ENCODE results near the gene LOX. TPM values are rescaled to one million over a fixed set of nuclear protein-coding genes. Genes with fewer than 3 reads are reported as not detected.

The LOX gene
- total and polyA plus RNA-seq, 4 donors: 3.7 to 45.2 (median 17.1) TPM

- ATAC-seq (ENCODE audit: insufficient read depth, low FRiP score) (no peak), DNase-seq (no peak)
- Histone ChIP-seq H3K4me3 (no peak overlapping the region), H3K9me3 (ENCODE audit: control insufficient read depth in 4 of 4, insufficient read depth in 3 of 4, low read length in 3 of 4) (no peaks in the 10 kb centered on the region), H3K9ac (ENCODE audit: insufficient read depth in 1 of 2, low read length in 2 of 2) (no peak overlapping the region), H3K27me3 (ENCODE audit: control insufficient read depth in 3 of 3, insufficient read depth in 3 of 3, low read length in 2 of 3) (no peaks in the 10 kb centered on the region), H3K36me3 (ENCODE audit: control insufficient read depth in 4 of 4, insufficient read depth in 4 of 4, low read length in 4 of 4) (peaks cover 4 to 7% (median 5%) of the 10 kb centered on the region in 4 donors), H3K27ac (ENCODE audit: low read depth in 1 of 2, low read length in 1 of 2) (no peak overlapping the region), H3K4me1 (ENCODE audit: control insufficient read depth in 5 of 5, insufficient read depth in 5 of 5, low read length in 5 of 5) (no peaks in the 10 kb centered on the region)
- 91 to 97% methylated on average over 2 of the region's 2 CpGs for WGBS, 2 donors
- TF ChIP-seq, protein P1, sequence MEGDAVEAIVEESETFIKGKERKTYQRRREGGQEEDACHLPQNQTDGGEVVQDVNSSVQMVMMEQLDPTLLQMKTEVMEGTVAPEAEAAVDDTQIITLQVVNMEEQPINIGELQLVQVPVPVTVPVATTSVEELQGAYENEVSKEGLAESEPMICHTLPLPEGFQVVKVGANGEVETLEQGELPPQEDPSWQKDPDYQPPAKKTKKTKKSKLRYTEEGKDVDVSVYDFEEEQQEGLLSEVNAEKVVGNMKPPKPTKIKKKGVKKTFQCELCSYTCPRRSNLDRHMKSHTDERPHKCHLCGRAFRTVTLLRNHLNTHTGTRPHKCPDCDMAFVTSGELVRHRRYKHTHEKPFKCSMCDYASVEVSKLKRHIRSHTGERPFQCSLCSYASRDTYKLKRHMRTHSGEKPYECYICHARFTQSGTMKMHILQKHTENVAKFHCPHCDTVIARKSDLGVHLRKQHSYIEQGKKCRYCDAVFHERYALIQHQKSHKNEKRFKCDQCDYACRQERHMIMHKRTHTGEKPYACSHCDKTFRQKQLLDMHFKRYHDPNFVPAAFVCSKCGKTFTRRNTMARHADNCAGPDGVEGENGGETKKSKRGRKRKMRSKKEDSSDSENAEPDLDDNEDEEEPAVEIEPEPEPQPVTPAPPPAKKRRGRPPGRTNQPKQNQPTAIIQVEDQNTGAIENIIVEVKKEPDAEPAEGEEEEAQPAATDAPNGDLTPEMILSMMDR (IDR thresholded peaks at IDR 0.05; ENCODE audit: control extremely low read depth, extremely low read depth): no peak
Observed at GRCh38 chr5:122031836-122032235, 46.2 kb downstream of the LOX start.

- peaks cover 4 to 7% (median 5%) of the 10 kb centered on the region in 4 donors for H3K36me3 ChIP-seq (ENCODE audit: control insufficient read depth in 4 of 4, insufficient read depth in 4 of 4, low read length in 4 of 4)
- H3K4me1 ChIP-seq (ENCODE audit: control insufficient read depth in 5 of 5, insufficient read depth in 5 of 5, low read length in 5 of 5): no peaks in the 10 kb centered on the region
- DNase-seq: no peak
- H3K9me3 ChIP-seq (ENCODE audit: control insufficient read depth in 4 of 4, insufficient read depth in 3 of 4, low read length in 3 of 4): no peaks in the 10 kb centered on the region
- ATAC-seq (ENCODE audit: insufficient read depth, low FRiP score): no peak
- H3K9ac ChIP-seq (ENCODE audit: insufficient read depth in 1 of 2, low read length in 2 of 2): no peak overlapping the region
- no peaks in the 10 kb centered on the region for H3K27me3 ChIP-seq (ENCODE audit: control insufficient read depth in 3 of 3, insufficient read depth in 3 of 3, low read length in 2 of 3)
- no peak overlapping the region for H3K27ac ChIP-seq (ENCODE audit: low read depth in 1 of 2, low read length in 1 of 2)
- TF ChIP-seq, protein P1 (IDR thresholded peaks at IDR 0.05; ENCODE audit: control extremely low read depth, extremely low read depth): no peak
- no peak overlapping the region for H3K4me3 ChIP-seq
Observed at GRCh38 chr5:122030251-122030650, 47.8 kb downstream of the LOX start.

DNA sequence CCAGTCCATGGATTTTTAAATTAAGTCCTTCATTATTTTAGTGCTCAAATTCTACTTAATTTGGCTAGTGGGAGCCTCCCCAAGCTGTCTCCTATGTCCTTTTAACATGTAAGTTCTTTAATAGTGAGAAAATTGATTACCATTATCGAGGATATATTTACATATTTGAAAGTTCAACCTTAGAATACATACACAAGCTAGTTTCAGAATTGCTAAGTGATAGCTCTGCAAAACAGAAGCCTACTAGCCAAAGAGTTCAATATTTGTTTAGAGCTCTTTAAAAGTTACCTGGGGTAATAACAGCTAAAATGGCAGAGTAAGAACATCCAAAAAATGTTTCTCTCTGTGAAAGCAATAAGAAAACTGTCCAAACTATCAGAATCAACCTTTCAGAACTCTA, 48.2 kb downstream of the LOX start:
- DNase-seq: no peak
- TF ChIP-seq, protein P1 (IDR thresholded peaks at IDR 0.05; ENCODE audit: control extremely low read depth, extremely low read depth): no peak
- Histone ChIP-seq H3K36me3 (ENCODE audit: control insufficient read depth in 4 of 4, insufficient read depth in 4 of 4, low read length in 4 of 4) (peaks cover 4 to 7% (median 5%) of the 10 kb centered on the region in 4 donors), H3K27ac (ENCODE audit: low read depth in 1 of 2, low read length in 1 of 2) (no peak overlapping the region), H3K4me3 (no peak overlapping the region), H3K9ac (ENCODE audit: insufficient read depth in 1 of 2, low read length in 2 of 2) (no peak overlapping the region), H3K9me3 (ENCODE audit: control insufficient read depth in 4 of 4, insufficient read depth in 3 of 4, low read length in 3 of 4) (no peaks in the 10 kb centered on the region), H3K4me1 (ENCODE audit: control insufficient read depth in 5 of 5, insufficient read depth in 5 of 5, low read length in 5 of 5) (no peaks in the 10 kb centered on the region), H3K27me3 (ENCODE audit: control insufficient read depth in 3 of 3, insufficient read depth in 3 of 3, low read length in 2 of 3) (no peaks in the 10 kb centered on the region)
- 90 to 92% methylated on average over 1 of the region's 1 CpG for WGBS, 2 donors
- no peak for ATAC-seq (ENCODE audit: insufficient read depth, low FRiP score)

DNA sequence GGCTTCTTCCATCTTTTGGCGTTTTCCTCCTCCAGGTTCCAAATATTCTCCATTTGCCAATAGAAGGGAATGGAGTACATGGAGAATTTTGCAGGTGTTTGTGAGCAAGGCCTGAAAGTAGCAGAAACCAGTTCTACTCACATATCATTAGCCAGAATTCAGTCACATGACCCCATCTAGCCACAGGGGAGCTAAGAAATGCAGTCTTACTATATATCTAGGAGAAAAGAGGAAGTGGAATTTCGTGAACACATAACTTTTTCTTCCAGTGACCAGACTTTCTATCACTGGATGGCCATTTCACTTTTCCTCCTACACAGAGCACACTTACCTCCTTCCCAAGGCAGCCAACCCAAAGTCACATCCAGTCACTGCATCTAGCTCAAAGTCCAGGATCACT, 55.1 kb downstream of the LOX start:
- no peaks in the 10 kb centered on the region for H3K27me3 ChIP-seq (ENCODE audit: control insufficient read depth in 3 of 3, insufficient read depth in 3 of 3, low read length in 2 of 3)
- TF ChIP-seq, protein P1 (IDR thresholded peaks at IDR 0.05; ENCODE audit: control extremely low read depth, extremely low read depth): no peak
- no peak overlapping the region for H3K9ac ChIP-seq (ENCODE audit: insufficient read depth in 1 of 2, low read length in 2 of 2)
- no peaks in the 10 kb centered on the region for H3K9me3 ChIP-seq (ENCODE audit: control insufficient read depth in 4 of 4, insufficient read depth in 3 of 4, low read length in 3 of 4)
- no peak overlapping the region for H3K27ac ChIP-seq (ENCODE audit: low read depth in 1 of 2, low read length in 1 of 2)
- no peak overlapping the region for H3K4me3 ChIP-seq
- no peak for DNase-seq
- WGBS, 2 donors: 93 to 95% methylated on average over 2 of the region's 2 CpGs
- ATAC-seq (ENCODE audit: insufficient read depth, low FRiP score): no peak
- peaks cover 5 to 19% (median 10%) of the 10 kb centered on the region in 4 donors for H3K36me3 ChIP-seq (ENCODE audit: control insufficient read depth in 4 of 4, insufficient read depth in 4 of 4, low read length in 4 of 4)
- no peaks in the 10 kb centered on the region for H3K4me1 ChIP-seq (ENCODE audit: control insufficient read depth in 5 of 5, insufficient read depth in 5 of 5, low read length in 5 of 5)
